ENCODE results near the gene SLCO1A2.

Gene SLCO1A2

DNA sequence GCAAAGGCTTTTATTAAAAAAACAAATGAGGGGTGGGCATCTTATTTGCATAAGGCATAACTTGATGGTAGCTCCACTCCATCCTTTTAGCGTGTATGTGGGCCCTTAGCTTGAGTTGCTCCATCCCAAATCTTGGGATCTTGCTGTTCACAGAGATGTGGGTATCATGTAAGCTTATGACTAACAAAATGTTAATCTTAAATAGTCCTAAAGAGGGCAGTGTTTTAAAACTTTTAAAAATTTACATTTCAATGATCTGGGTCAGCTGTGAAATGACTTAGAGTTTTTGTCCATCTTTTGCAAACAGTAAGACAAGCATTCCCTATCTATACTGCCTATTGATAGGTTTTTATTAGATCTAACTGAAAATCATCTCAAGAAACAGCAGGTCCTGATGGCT lies 86.0 kb downstream of the SLCO1A2 start:
- CTCF ChIA-PET, result interaction anchor here (0.5 to 1.7 kb wide), 5 partner anchors 9 to 1608 kb away, joined by 3 to 5 read pairs (median 4); partner anchors contain the start of genes GOLT1B and RECQL
- no peak overlapping the region for H3K4me3 ChIP-seq (ENCODE audit: low read depth, low read length)
- H3K27ac ChIP-seq (ENCODE audit: extremely low read depth, low read depth, low read length), result no peak overlapping the region

DNA sequence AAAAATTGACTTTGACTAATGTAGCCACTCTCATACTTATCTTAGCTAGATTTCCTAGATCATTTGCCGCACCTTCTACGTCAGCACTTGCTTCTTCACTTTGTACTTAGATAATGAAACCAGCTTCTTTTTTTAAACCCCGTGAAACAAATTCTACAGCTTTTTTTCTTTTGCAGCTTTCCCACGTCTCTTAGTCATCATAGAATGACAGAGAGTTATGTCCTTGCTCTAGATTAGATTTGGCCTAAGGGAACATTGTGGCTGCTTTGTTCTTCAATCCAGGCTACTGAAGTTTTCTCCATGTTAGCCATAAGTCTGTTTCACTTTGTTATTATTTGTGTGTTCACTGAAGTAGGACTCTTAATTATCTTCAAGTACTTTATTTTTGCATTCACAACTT lies 94.9 kb downstream of the SLCO1A2 start:
- ChIA-PET CTCF (interaction anchor here (1.1 kb wide), 1 partner anchor 9 kb away, joined by 5 read pairs; no protein-coding TSS in a partner anchor), POLR2A (no interaction called here)

More for the DNA sequence above, 86.0 kb downstream of the SLCO1A2 start:
- Histone ChIP-seq H3K4me1 (ENCODE audit: control insufficient read depth, insufficient read depth, low read length) (no peaks in the 10 kb centered on the region), H3K36me3 (ENCODE audit: control insufficient read depth in 2 of 2, insufficient read depth in 1 of 2, low read length in 2 of 2) (no peaks in the 10 kb centered on the region), H3K9me3 (ENCODE audit: control insufficient read depth, insufficient read depth, low read depth, low read length) (no peaks in the 10 kb centered on the region)
- POLR2A ChIA-PET, result no interaction called here
- TF ChIP-seq ZNF76 (tag by site-specific recombination; IDR thresholded peaks at IDR 0.05; ENCODE audit: borderline replicate concordance, low read depth) (no peak), ZNF654 (tag by site-specific recombination; IDR thresholded peaks at IDR 0.05; ENCODE audit: low read depth) (0 out of 2 replicates have a peak, but pooled peaks have one; percentile 8)

More for the DNA sequence above, 94.9 kb downstream of the SLCO1A2 start:
- no peak for TF ChIP-seq ZNF114 (tag by site-specific recombination; IDR thresholded peaks at IDR 0.05)
- no peak for TF ChIP-seq ZNF184 (tag by site-specific recombination; IDR thresholded peaks at IDR 0.05)
- TF ChIP-seq ZNF791 (tag by site-specific recombination; IDR thresholded peaks at IDR 0.05), result no peak
- TF ChIP-seq, protein P1, sequence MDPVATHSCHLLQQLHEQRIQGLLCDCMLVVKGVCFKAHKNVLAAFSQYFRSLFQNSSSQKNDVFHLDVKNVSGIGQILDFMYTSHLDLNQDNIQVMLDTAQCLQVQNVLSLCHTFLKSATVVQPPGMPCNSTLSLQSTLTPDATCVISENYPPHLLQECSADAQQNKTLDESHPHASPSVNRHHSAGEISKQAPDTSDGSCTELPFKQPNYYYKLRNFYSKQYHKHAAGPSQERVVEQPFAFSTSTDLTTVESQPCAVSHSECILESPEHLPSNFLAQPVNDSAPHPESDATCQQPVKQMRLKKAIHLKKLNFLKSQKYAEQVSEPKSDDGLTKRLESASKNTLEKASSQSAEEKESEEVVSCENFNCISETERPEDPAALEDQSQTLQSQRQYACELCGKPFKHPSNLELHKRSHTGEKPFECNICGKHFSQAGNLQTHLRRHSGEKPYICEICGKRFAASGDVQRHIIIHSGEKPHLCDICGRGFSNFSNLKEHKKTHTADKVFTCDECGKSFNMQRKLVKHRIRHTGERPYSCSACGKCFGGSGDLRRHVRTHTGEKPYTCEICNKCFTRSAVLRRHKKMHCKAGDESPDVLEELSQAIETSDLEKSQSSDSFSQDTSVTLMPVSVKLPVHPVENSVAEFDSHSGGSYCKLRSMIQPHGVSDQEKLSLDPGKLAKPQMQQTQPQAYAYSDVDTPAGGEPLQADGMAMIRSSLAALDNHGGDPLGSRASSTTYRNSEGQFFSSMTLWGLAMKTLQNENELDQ (tag by site-specific recombination; IDR thresholded peaks at IDR 0.05; ENCODE audit: low read depth), result no peak
- no peak for TF ChIP-seq ZNF843 (tag by site-specific recombination; IDR thresholded peaks at IDR 0.05)
- TF ChIP-seq ZNF112 (tag by site-specific recombination; IDR thresholded peaks at IDR 0.05), result no peak
- TF ChIP-seq ZNF324 (tag by site-specific recombination; IDR thresholded peaks at IDR 0.05), result no peak
- no peak for TF ChIP-seq MYNN (tag by site-specific recombination; IDR thresholded peaks at IDR 0.05; ENCODE audit: borderline replicate concordance)
- TF ChIP-seq, protein P2, sequence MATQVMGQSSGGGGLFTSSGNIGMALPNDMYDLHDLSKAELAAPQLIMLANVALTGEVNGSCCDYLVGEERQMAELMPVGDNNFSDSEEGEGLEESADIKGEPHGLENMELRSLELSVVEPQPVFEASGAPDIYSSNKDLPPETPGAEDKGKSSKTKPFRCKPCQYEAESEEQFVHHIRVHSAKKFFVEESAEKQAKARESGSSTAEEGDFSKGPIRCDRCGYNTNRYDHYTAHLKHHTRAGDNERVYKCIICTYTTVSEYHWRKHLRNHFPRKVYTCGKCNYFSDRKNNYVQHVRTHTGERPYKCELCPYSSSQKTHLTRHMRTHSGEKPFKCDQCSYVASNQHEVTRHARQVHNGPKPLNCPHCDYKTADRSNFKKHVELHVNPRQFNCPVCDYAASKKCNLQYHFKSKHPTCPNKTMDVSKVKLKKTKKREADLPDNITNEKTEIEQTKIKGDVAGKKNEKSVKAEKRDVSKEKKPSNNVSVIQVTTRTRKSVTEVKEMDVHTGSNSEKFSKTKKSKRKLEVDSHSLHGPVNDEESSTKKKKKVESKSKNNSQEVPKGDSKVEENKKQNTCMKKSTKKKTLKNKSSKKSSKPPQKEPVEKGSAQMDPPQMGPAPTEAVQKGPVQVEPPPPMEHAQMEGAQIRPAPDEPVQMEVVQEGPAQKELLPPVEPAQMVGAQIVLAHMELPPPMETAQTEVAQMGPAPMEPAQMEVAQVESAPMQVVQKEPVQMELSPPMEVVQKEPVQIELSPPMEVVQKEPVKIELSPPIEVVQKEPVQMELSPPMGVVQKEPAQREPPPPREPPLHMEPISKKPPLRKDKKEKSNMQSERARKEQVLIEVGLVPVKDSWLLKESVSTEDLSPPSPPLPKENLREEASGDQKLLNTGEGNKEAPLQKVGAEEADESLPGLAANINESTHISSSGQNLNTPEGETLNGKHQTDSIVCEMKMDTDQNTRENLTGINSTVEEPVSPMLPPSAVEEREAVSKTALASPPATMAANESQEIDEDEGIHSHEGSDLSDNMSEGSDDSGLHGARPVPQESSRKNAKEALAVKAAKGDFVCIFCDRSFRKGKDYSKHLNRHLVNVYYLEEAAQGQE (tag by site-specific recombination; IDR thresholded peaks at IDR 0.05), result no peak
- TF ChIP-seq YY1 (tag by site-specific recombination; IDR thresholded peaks at IDR 0.05), result no peak
- TF ChIP-seq HOXD13 (CRISPR knock-in tag; IDR thresholded peaks at IDR 0.05; ENCODE audit: borderline replicate concordance), result no peak
- TF ChIP-seq, protein P3, sequence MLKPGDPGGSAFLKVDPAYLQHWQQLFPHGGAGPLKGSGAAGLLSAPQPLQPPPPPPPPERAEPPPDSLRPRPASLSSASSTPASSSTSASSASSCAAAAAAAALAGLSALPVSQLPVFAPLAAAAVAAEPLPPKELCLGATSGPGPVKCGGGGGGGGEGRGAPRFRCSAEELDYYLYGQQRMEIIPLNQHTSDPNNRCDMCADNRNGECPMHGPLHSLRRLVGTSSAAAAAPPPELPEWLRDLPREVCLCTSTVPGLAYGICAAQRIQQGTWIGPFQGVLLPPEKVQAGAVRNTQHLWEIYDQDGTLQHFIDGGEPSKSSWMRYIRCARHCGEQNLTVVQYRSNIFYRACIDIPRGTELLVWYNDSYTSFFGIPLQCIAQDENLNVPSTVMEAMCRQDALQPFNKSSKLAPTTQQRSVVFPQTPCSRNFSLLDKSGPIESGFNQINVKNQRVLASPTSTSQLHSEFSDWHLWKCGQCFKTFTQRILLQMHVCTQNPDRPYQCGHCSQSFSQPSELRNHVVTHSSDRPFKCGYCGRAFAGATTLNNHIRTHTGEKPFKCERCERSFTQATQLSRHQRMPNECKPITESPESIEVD (tag by site-specific recombination; IDR thresholded peaks at IDR 0.05), result no peak
- TF ChIP-seq, protein P4, sequence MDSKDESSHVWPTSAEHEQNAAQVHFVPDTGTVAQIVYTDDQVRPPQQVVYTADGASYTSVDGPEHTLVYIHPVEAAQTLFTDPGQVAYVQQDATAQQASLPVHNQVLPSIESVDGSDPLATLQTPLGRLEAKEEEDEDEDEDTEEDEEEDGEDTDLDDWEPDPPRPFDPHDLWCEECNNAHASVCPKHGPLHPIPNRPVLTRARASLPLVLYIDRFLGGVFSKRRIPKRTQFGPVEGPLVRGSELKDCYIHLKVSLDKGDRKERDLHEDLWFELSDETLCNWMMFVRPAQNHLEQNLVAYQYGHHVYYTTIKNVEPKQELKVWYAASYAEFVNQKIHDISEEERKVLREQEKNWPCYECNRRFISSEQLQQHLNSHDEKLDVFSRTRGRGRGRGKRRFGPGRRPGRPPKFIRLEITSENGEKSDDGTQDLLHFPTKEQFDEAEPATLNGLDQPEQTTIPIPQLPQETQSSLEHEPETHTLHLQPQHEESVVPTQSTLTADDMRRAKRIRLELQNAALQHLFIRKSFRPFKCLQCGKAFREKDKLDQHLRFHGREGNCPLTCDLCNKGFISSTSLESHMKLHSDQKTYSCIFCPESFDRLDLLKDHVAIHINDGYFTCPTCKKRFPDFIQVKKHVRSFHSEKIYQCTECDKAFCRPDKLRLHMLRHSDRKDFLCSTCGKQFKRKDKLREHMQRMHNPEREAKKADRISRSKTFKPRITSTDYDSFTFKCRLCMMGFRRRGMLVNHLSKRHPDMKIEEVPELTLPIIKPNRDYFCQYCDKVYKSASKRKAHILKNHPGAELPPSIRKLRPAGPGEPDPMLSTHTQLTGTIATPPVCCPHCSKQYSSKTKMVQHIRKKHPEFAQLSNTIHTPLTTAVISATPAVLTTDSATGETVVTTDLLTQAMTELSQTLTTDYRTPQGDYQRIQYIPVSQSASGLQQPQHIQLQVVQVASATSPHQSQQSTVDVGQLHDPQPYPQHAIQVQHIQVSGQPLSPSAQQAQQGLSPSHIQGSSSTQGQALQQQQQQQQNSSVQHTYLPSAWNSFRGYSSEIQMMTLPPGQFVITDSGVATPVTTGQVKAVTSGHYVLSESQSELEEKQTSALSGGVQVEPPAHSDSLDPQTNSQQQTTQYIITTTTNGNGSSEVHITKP (tag by site-specific recombination; IDR thresholded peaks at IDR 0.05), result no peak
- no peak for TF ChIP-seq ZNF585B (tag by site-specific recombination; IDR thresholded peaks at IDR 0.05)
- no peak for TF ChIP-seq ZNF48 (tag by site-specific recombination; IDR thresholded peaks at IDR 0.05)
- H3K4me3 ChIP-seq (ENCODE audit: low read depth, low read length), result no peak overlapping the region
- H3K4me1 ChIP-seq (ENCODE audit: control insufficient read depth, insufficient read depth, low read length), result no peaks in the 10 kb centered on the region
- no peak overlapping the region for H3K27ac ChIP-seq (ENCODE audit: extremely low read depth, low read depth, low read length)
- no peaks in the 10 kb centered on the region for H3K36me3 ChIP-seq (ENCODE audit: control insufficient read depth in 2 of 2, insufficient read depth in 1 of 2, low read length in 2 of 2)
- no peaks in the 10 kb centered on the region; the same call in 1 of the 2 replicates for H3K9me3 ChIP-seq (ENCODE audit: control insufficient read depth, insufficient read depth, low read depth, low read length)

Measured in HEK293 (cell line).